ENCODE measurements around the gene FBXW7.
"Not testable (repeated sequence)": the region's sequence is repeated elsewhere in the genome, so short reads cannot be mapped to it uniquely, and the experiment has no call there.

Gene FBXW7

DNA sequence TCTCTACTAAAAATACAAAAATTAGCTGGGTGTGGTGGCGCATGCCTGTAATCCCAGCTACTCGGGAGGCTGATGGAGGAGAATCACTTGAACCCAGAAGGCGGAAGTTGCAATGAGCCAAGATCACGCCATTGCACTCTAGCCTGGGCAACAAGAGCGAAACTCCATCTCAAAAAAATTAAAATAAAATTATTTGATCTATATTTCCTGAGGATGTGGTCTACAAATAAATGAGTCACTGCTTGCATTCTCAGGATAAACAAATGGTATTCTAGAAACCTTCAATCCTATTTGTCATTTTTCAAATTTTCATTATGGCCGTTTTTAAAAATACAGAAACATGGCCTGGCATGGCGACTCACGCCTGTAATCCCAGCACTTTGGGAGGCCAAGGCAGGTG, 8.6 kb upstream of the FBXW7 start:
- DNase-seq: not testable (repeated sequence)

DNA sequence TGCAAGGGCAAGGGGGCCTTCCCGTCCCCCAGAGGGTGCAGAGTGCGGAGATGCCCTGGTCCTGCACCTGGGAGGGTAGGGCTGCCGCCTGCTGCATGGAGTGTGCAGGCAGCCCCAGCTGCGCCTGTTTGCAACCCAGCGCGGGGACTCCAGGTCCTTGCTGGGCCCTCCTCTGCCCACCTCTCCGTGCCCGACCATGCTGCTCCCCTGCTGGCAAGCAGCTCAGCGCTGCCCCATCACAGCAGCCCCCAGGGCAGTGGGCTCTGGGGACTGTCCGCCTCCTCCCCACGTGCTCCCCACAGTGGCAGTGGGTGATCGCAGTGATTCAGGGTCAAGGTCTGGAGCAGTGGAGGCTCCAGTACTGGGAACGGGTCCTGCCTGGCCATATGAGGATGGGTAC, 5.0 kb upstream of the FBXW7 start:
- DNase-seq: no peak

GRCh38 chr4:152540293-152540674, 4.4 kb upstream of the FBXW7 start:
- no peak for DNase-seq

GRCh38 chr4:152539556-152540292, 3.8 kb upstream of the FBXW7 start:
- no peak for DNase-seq

- DNase-seq: no peak
Observed at GRCh38 chr4:152537881-152538280, 2.0 kb upstream of the FBXW7 start.

- DNase-seq: no peak
Observed at GRCh38 chr4:152536545-152537182, 772 bp upstream of the FBXW7 start.

GRCh38 chr4:152535360-152535902, 461 bp downstream of the FBXW7 start:
- DNase-seq: no peak

- peak; percentile 47 for DNase-seq
Observed at GRCh38 chr4:152534541-152535359, 1.1 kb downstream of the FBXW7 start.

GRCh38 chr4:152531479-152531878, 4.4 kb downstream of the FBXW7 start:
- DNase-seq: no peak

- DNase-seq: no peak
Observed at GRCh38 chr4:152530600-152530999, 5.3 kb downstream of the FBXW7 start.

- no peak for DNase-seq
Observed at GRCh38 chr4:152529880-152530279, 6.0 kb downstream of the FBXW7 start.

GRCh38 chr4:152528060-152528459, 7.8 kb downstream of the FBXW7 start:
- DNase-seq: no peak

DNA sequence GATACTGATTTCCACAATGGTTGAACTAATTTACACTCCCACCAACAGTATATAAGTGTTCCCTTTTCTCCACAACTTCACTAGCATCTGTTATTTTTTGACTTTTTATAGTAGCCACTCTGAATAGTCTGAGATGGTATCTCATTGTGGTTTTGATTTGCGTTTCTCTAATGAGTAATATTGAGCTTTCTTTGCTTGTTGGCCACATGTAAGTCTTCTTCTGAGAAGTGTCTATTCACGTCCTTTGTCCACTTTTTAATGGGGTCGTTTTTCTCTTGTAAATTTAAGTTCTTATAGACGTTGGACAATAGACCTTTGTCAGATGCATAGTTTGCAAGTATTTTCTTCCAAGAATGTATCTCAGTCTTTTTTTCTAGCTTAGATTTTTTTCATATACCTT, 10.0 kb downstream of the FBXW7 start:
- DNase-seq: no peak

- DNase-seq: no peak
Observed at GRCh38 chr4:152524427-152524826, 11.5 kb downstream of the FBXW7 start.

- DNase-seq: no peak
Observed at GRCh38 chr4:152523731-152524130, 12.2 kb downstream of the FBXW7 start.

DNA sequence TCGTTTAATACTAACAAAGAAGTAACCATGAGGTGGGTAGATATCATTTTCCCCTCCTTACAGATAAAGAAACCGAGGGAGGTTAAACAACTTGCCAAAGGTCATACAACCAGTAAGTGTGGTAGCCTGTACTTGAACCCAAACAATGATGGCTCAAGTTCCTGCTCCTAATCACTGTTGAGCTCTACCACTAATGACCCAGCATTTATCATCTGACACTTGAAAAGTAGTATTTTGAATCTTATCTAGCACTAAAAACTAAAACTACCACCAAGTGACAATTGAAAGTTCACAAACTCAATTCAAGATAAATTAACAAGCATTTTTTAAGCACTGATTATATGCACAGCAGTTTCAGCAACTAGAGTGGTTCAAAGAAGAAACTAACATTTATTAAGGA, 13.1 kb downstream of the FBXW7 start:
- DNase-seq: no peak

DNA sequence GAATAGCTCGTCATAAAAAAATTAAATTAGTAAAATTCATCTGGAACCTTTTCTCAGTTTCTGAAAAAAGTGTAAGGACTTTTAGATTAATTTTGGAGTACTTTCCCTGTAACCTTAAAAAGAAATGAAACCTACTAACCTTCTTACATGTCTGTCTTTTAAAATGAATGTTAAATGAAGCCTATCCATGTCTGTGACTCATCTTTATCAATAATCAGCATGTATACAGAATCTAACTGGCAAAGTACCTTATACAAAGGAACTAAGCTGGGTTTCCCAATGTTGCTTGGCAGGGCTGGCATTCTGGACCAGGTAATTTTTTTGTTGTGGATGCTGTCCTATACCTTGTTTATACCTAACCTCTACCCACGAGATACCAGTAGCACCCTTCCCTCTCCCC, 13.6 kb downstream of the FBXW7 start:
- DNase-seq: no peak

DNA sequence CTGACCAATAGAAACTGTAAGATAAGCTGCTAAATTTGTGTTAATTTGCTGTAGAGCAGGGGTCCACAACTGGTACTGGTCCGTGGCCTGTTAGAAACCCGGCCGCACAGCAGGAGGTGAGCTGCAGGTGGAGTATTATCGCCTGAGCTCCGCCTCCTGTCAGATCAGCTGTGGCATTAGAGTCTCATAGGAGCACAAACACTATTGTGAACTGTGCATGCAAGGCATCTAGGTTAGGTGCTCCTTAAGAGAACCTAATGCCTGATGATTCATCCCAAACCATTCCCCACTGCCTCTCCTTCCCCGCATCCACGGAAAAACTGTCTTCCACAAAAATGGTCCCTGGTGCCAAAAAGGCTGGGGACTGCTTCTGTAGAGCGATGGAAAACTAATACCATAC, 19.7 kb downstream of the FBXW7 start:
- DNase-seq: no peak

DNA sequence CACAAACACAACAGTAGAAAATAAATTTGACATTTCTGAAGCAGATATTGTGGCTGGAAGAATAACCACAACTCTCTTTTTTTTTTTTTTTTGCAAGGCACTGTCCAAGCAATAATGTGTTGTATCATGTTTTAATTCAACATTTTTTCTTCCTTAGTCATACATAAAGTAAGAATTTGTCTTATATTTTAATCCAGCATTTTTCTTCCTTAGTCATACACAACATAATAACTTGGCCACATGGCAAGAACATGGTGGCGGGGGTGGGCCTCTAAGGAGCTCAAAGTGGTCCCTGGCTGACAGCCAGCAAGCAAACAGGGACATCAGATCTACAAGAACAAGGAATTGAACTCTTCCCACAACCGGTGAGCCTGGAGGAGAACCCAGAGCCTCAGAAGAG, 20.2 kb downstream of the FBXW7 start:
- no peak for DNase-seq

GRCh38 chr4:152514356-152514755, 21.5 kb downstream of the FBXW7 start:
- DNase-seq: no peak

GRCh38 chr4:152513078-152513477, 22.8 kb downstream of the FBXW7 start:
- DNase-seq: no peak

DNA sequence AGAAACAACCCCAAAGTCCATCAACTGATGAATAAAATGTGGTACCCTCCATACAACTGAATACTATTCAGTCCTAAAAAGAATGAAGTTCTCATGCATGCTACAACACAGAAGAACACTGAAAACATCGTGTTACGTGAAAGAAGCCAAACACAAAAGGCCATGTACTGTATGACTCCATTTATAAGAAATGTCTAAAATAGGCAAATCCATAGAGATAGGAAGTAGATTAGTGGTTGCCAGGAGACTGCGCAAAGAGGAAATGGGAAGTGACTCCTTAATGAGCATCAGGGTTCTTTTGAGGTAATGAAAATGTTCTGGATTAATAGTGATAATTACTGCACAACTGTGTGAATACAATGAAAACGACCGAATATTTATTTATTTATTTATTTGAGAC, 23.4 kb downstream of the FBXW7 start:
- DNase-seq: no peak

DNA sequence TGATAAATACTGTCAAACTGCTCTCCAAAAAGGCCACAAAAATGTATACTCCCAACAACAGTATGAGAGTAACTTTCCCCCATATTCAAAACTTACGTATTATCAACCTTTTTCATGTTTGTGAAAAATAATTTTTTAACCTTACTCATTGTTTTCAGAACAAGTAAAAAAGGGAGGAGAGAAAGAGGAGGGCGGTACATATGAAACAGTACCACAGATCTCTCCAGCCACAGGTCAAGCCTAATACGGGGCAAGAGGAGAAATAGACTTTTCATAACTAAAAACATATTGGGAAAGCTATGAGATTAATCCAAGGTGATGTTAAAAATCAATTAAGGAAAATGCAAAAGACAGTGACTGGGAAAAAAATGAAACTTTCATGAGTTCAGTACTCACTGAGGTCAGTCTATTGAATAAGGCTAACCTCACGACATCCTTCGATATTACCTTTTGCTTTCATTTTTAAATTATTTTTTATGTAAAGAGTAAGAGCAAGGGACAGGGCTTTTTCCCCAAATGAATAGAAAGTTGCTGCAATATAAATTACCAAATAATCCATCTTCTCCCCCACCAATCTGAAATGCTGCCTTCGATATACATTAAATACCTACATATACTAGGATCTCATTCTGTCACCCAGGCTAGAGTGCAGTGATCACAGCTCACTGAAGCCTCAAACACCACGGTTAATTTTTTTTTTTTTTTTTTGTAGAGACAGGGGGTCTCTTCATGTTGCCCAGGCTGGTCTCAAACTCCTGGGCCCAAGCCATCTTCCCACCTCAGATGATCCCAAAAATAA, 25.3 kb downstream of the FBXW7 start:
- DNase-seq: no peak

Data from activated CD4-positive, CD25-positive, alpha-beta regulatory T cell treated with anti-CD3 and anti-CD28 coated beads, Interleukin-2, amount 50 U/mL, for 72 hours (primary cell).